K562 (cell line): ENCODE results near the gene FRA10AC1. TPM values are rescaled to one million over a fixed set of nuclear protein-coding genes. Genes with fewer than 3 reads are reported as not detected.

Experiments used
- polyA plus RNA-seq, 8 experiments: library from polyadenylated mRNA; depleted of rRNA in 4 of 8; stranded (reverse) in 5 of 8; unstranded in 3 of 8; fragments of >200 nt; fragmentation: Nextera tagmentation in 2 of 8; fragmentation: Illumina TruSeq in 1 of 8; extraction: Ambion mirVana in 2 of 8; extraction: Trizol in 1 of 8; gene quantifications; 2 replicates each; pipeline versions ENCODE4 v1.2.1 to v1.2.3, GENCODE V29; 2011 to 2014; ENCODE audit warnings: inconsistent platforms in 1 of 8, missing spikeins in 1 of 8
- total RNA-seq, 7 experiments: library from RNA; depleted of rRNA in 6 of 7; stranded (reverse); fragments of >200 nt in 6 of 7; fragmentation: Illumina TruSeq in 2 of 7; extraction: Trizol in 2 of 7; gene quantifications; 2 replicates each; pipeline versions ENCODE4 v1.2.1 to v1.2.3, GENCODE V29; 2011 to 2021; ENCODE audit warnings: low replicate concordance in 1 of 7

Gene FRA10AC1
- total and polyA plus RNA-seq, 9 of the 15 experiments (the other 6 are each of a cell fraction or from before 2014, with no cell fraction given), result 4.4 to 11.8 (median 8.0) TPM

Other genes with a start within 250 kb of the FRA10AC1 start
- gene MYOF, start 220.3 kb downstream of the FRA10AC1 start, total RNA-seq (2014; rRNA removed), result not detected in 2 replicates
- gene MYOF, start 220.3 kb downstream of the FRA10AC1 start, total RNA-seq (2014; rRNA removed; fragmentation: Illumina TruSeq; extraction: Trizol), result not detected in 2 replicates
- not detected in 2 replicates for gene MYOF, start 220.3 kb downstream of the FRA10AC1 start, total RNA-seq (2015; rRNA removed; fragmentation: Illumina TruSeq; extraction: Trizol)
- gene MYOF, start 220.3 kb downstream of the FRA10AC1 start, total RNA-seq (2021), result 0.27 and 0.67 TPM in 2 replicates
- 0.06 TPM in 1 of 2 replicates, not detected in the other for gene MYOF, start 220.3 kb downstream of the FRA10AC1 start, polyA plus RNA-seq (2011; rRNA removed)
- not detected in 2 replicates for gene MYOF, start 220.3 kb downstream of the FRA10AC1 start, polyA plus RNA-seq (2014; fragmentation: Illumina TruSeq; extraction: Trizol)
- gene MYOF, start 220.3 kb downstream of the FRA10AC1 start, polyA plus RNA-seq (2014; fragmentation: Nextera tagmentation; extraction: Ambion mirVana), result not detected
- gene MYOF, start 220.3 kb downstream of the FRA10AC1 start, polyA plus RNA-seq (2014; rRNA removed), result not detected in 2 replicates
- gene CEP55, start 206.0 kb downstream of the FRA10AC1 start, total RNA-seq (2014; rRNA removed), result 18.1 TPM in 2 replicates
- 27.0 and 31.5 TPM in 2 replicates for gene CEP55, start 206.0 kb downstream of the FRA10AC1 start, total RNA-seq (2014; rRNA removed; fragmentation: Illumina TruSeq; extraction: Trizol)
- 27.8 and 32.5 TPM in 2 replicates for gene CEP55, start 206.0 kb downstream of the FRA10AC1 start, total RNA-seq (2015; rRNA removed; fragmentation: Illumina TruSeq; extraction: Trizol)
- 15.8 and 16.7 TPM in 2 replicates for gene CEP55, start 206.0 kb downstream of the FRA10AC1 start, total RNA-seq (2021)
- 20.3 and 25.2 TPM in 2 replicates for gene CEP55, start 206.0 kb downstream of the FRA10AC1 start, polyA plus RNA-seq (2011; rRNA removed)
- gene CEP55, start 206.0 kb downstream of the FRA10AC1 start, polyA plus RNA-seq (2014; fragmentation: Illumina TruSeq; extraction: Trizol), result 18.3 and 23.4 TPM in 2 replicates
- gene CEP55, start 206.0 kb downstream of the FRA10AC1 start, polyA plus RNA-seq (2014; fragmentation: Nextera tagmentation; extraction: Ambion mirVana), result 1 to 10 TPM; 4.4 to 5.6 TPM
- gene CEP55, start 206.0 kb downstream of the FRA10AC1 start, polyA plus RNA-seq (2014; rRNA removed), result 14.0 and 15.2 TPM in 2 replicates
- gene FFAR4, start 135.9 kb downstream of the FRA10AC1 start, total RNA-seq (2014; rRNA removed), result not detected in 2 replicates
- not detected in 2 replicates for gene FFAR4, start 135.9 kb downstream of the FRA10AC1 start, total RNA-seq (2014; rRNA removed; fragmentation: Illumina TruSeq; extraction: Trizol)
- gene FFAR4, start 135.9 kb downstream of the FRA10AC1 start, total RNA-seq (2015; rRNA removed; fragmentation: Illumina TruSeq; extraction: Trizol), result not detected in 2 replicates
- gene FFAR4, start 135.9 kb downstream of the FRA10AC1 start, total RNA-seq (2021), result not detected in 2 replicates
- gene FFAR4, start 135.9 kb downstream of the FRA10AC1 start, polyA plus RNA-seq (2011; rRNA removed), result not detected in 2 replicates
- not detected in 2 replicates for gene FFAR4, start 135.9 kb downstream of the FRA10AC1 start, polyA plus RNA-seq (2014; fragmentation: Illumina TruSeq; extraction: Trizol)
- not detected for gene FFAR4, start 135.9 kb downstream of the FRA10AC1 start, polyA plus RNA-seq (2014; fragmentation: Nextera tagmentation; extraction: Ambion mirVana)
- gene FFAR4, start 135.9 kb downstream of the FRA10AC1 start, polyA plus RNA-seq (2014; rRNA removed), result not detected in 2 replicates
- not detected in 2 replicates for gene RBP4, start 101.4 kb downstream of the FRA10AC1 start, total RNA-seq (2014; rRNA removed)
- gene RBP4, start 101.4 kb downstream of the FRA10AC1 start, total RNA-seq (2014; rRNA removed; fragmentation: Illumina TruSeq; extraction: Trizol), result not detected in 2 replicates
- not detected in 2 replicates for gene RBP4, start 101.4 kb downstream of the FRA10AC1 start, total RNA-seq (2015; rRNA removed; fragmentation: Illumina TruSeq; extraction: Trizol)
- gene RBP4, start 101.4 kb downstream of the FRA10AC1 start, total RNA-seq (2021), result 0.91 and 2.0 TPM in 2 replicates
- gene RBP4, start 101.4 kb downstream of the FRA10AC1 start, polyA plus RNA-seq (2011; rRNA removed), result not detected in 2 replicates
- gene RBP4, start 101.4 kb downstream of the FRA10AC1 start, polyA plus RNA-seq (2014; fragmentation: Illumina TruSeq; extraction: Trizol), result not detected in 2 replicates
- gene RBP4, start 101.4 kb downstream of the FRA10AC1 start, polyA plus RNA-seq (2014; fragmentation: Nextera tagmentation; extraction: Ambion mirVana), result not detected
- gene RBP4, start 101.4 kb downstream of the FRA10AC1 start, polyA plus RNA-seq (2014; rRNA removed), result not detected in 2 replicates
- not detected in 2 replicates for gene PDE6C, start 90.1 kb downstream of the FRA10AC1 start, total RNA-seq (2014; rRNA removed)
- gene PDE6C, start 90.1 kb downstream of the FRA10AC1 start, total RNA-seq (2014; rRNA removed; fragmentation: Illumina TruSeq; extraction: Trizol), result not detected in 2 replicates
- gene PDE6C, start 90.1 kb downstream of the FRA10AC1 start, total RNA-seq (2015; rRNA removed; fragmentation: Illumina TruSeq; extraction: Trizol), result not detected in 2 replicates
- not detected in 2 replicates for gene PDE6C, start 90.1 kb downstream of the FRA10AC1 start, total RNA-seq (2021)
- gene PDE6C, start 90.1 kb downstream of the FRA10AC1 start, polyA plus RNA-seq (2011; rRNA removed), result not detected in 2 replicates
- gene PDE6C, start 90.1 kb downstream of the FRA10AC1 start, polyA plus RNA-seq (2014; fragmentation: Illumina TruSeq; extraction: Trizol), result not detected in 2 replicates
- gene PDE6C, start 90.1 kb downstream of the FRA10AC1 start, polyA plus RNA-seq (2014; fragmentation: Nextera tagmentation; extraction: Ambion mirVana), result not detected
- gene PDE6C, start 90.1 kb downstream of the FRA10AC1 start, polyA plus RNA-seq (2014; rRNA removed), result not detected in 2 replicates
- not detected in 2 replicates for gene LGI1, start 55.3 kb upstream of the FRA10AC1 start, total RNA-seq (2014; rRNA removed)
- not detected in 2 replicates for gene LGI1, start 55.3 kb upstream of the FRA10AC1 start, total RNA-seq (2014; rRNA removed; fragmentation: Illumina TruSeq; extraction: Trizol)
- gene LGI1, start 55.3 kb upstream of the FRA10AC1 start, total RNA-seq (2015; rRNA removed; fragmentation: Illumina TruSeq; extraction: Trizol), result not detected in 2 replicates
- not detected in 2 replicates for gene LGI1, start 55.3 kb upstream of the FRA10AC1 start, total RNA-seq (2021)
- gene LGI1, start 55.3 kb upstream of the FRA10AC1 start, polyA plus RNA-seq (2011; rRNA removed), result not detected in 2 replicates
- gene LGI1, start 55.3 kb upstream of the FRA10AC1 start, polyA plus RNA-seq (2014; fragmentation: Illumina TruSeq; extraction: Trizol), result not detected in 2 replicates
- gene LGI1, start 55.3 kb upstream of the FRA10AC1 start, polyA plus RNA-seq (2014; fragmentation: Nextera tagmentation; extraction: Ambion mirVana), result not detected
- not detected in 2 replicates for gene LGI1, start 55.3 kb upstream of the FRA10AC1 start, polyA plus RNA-seq (2014; rRNA removed)
- gene SLC35G1, start 191.4 kb upstream of the FRA10AC1 start, total RNA-seq (2014; rRNA removed), result 3.6 and 3.8 TPM in 2 replicates
- 4.4 and 5.2 TPM in 2 replicates for gene SLC35G1, start 191.4 kb upstream of the FRA10AC1 start, total RNA-seq (2014; rRNA removed; fragmentation: Illumina TruSeq; extraction: Trizol)
- gene SLC35G1, start 191.4 kb upstream of the FRA10AC1 start, total RNA-seq (2015; rRNA removed; fragmentation: Illumina TruSeq; extraction: Trizol), result 4.8 and 4.9 TPM in 2 replicates
- 4.5 and 6.1 TPM in 2 replicates for gene SLC35G1, start 191.4 kb upstream of the FRA10AC1 start, total RNA-seq (2021)
- gene SLC35G1, start 191.4 kb upstream of the FRA10AC1 start, polyA plus RNA-seq (2011; rRNA removed), result 6.8 and 8.5 TPM in 2 replicates
- 5.0 and 5.4 TPM in 2 replicates for gene SLC35G1, start 191.4 kb upstream of the FRA10AC1 start, polyA plus RNA-seq (2014; fragmentation: Illumina TruSeq; extraction: Trizol)
- 1 to 10 TPM in 1 of 2 experiments, under 1 TPM in 1; 0.76 to 1.8 TPM for gene SLC35G1, start 191.4 kb upstream of the FRA10AC1 start, polyA plus RNA-seq (2014; fragmentation: Nextera tagmentation; extraction: Ambion mirVana)
- gene SLC35G1, start 191.4 kb upstream of the FRA10AC1 start, polyA plus RNA-seq (2014; rRNA removed), result 4.9 and 6.0 TPM in 2 replicates